HG02678 (cell line): Measurements from ENCODE around the gene ZNF765.
"Not testable (repeated sequence)": the region's sequence is repeated elsewhere in the genome, so short reads cannot be mapped to it uniquely, and the experiment has no call there.

ENCODE experiments used
- ATAC-seq: cut with Tn5 transposase; IDR thresholded peaks from one replicate; pipeline ENCODE4 v1.9.1; 2021; ENCODE audit warnings: mild to moderate bottlenecking, moderate library complexity; ENCODE audit not compliant: unreplicated experiment

The ZNF765 gene

DNA sequence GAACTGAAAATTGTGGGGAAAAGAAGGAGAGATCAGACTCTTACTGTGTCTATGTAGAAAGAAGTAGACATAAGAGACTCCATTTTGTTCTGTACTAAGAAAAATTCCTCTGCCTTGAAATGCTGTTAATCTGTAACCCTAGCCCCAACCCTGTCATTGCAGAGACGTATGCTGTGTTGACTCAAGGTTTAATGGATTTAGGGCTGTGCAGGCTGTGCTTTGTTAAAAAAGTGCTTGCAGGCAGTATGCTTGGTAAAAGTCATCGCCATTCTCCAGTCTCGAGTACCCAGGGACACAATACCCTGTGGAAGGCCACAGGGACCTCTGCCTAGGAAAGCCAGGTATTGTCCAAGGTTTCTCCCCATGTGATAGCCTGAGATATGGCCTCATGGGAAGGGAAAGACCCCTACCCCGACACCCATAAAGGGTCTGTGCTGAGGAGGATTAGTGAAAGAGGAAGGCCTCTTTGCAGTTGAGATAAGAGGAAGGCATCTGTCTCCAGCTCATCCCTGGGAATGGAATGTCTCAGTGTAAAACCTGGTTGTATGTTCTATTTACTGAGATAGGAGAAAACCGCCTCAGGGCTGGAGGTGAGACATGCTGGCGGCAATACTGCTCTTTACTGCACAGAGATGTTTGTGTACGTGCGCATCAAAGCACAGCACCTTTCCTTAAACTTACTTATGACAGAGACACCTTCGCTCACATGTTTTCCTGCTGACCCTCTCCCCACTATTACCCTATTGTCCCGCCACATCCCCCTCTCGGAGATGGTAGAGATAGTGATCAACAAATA is 25.8 kb downstream of the ZNF765 start:
- ATAC-seq: not testable (repeated sequence)

DNA sequence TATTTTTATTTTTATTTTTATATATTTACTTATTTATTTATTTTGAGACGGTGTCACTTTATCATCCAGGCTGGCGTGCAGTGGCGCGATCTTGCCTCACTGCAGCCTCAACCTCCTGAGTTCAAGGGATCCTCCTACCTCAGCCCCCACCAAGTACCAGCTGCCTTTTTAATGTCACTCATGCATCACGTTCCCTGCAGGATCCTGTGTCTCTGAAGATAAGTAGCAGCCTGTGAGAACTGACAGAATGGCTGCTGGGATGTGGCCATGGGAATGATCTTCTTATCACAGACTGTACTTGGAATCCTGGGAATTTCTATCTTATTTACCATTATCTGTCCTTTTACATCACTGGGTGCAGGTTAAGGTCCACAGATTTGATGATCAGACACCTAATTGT is 27.6 kb downstream of the ZNF765 start:
- ATAC-seq: no peak

GRCh38 chr19:53423074-53423473 is 28.1 kb downstream of the ZNF765 start:
- ATAC-seq: not testable (repeated sequence)

DNA sequence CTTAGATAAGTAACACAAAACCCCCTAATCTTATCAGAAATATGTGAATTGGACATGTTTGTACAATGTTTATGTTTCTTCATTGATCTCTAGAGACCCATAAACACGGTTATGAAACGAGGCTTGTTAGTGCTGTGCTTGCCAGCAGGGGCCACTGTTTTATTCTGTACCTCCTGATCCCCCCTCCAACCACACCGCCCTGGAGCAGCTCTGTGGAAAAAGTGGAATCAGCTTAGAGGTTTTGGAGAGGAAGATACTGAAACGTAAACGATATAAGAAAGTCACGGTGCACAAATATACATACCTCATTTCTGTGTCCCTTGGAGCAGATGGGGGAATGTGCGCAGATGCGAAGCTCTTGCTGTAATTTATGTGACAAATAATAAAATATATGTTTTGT is 28.7 kb downstream of the ZNF765 start:
- ATAC-seq: not testable (repeated sequence)

- no peak for ATAC-seq
Measured at GRCh38 chr19:53424968-53425597, 30.1 kb downstream of the ZNF765 start.

GRCh38 chr19:53431399-53432087 is 36.6 kb downstream of the ZNF765 start, which contains the start of gene ZNF761:
Gene ZNF761 (plus strand): TSS chr19:53431984. CDS start chr19:53447269, 15,285 bp downstream.
- ATAC-seq: peak; percentile 99

GRCh38 chr19:53432088-53432661 is 37.2 kb downstream of the ZNF765 start:
- peak; percentile 22 for ATAC-seq

DNA sequence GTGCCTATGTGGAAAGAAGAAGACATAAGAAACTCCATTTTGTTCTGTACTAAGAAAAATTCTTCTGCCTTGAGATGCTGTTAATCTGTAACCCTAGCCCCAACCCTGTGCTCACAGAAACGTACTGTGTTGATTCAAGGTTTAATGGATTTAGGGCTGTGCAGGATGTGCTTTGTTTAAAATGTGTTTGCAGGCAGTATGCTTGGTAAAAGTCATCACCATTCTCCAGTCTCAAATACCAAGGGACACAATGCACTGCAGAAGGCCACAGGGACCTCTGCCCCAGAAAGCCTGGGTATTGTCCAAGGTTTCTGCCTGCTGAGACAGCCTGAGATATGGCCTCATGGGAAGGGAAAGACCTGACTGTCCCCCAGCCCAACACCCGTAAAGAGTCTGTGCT is 48.9 kb downstream of the ZNF765 start:
- not testable (repeated sequence) for ATAC-seq

DNA sequence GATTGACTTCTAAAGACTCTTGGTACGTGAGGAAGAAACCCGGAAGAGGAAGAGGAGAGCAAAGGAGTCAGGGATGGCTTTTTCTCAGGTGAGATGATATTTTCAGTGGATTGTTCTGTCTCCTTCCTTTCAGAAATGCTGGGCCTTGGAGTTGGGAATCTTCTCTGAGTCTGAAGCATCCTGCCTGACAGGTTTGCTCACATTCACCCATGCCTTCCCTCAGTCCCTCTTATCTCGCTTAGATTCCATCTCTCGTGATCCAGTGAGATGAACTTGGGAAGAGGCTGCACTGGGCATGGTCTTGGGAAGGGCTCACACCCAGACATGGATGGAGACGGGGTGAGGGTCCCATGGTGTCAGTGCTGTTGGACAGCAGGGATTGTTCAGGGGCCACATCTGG is 52.2 kb downstream of the ZNF765 start:
- ATAC-seq: not testable (repeated sequence)

- no peak for ATAC-seq
Measured at GRCh38 chr19:53455828-53456227, 60.9 kb downstream of the ZNF765 start.

DNA sequence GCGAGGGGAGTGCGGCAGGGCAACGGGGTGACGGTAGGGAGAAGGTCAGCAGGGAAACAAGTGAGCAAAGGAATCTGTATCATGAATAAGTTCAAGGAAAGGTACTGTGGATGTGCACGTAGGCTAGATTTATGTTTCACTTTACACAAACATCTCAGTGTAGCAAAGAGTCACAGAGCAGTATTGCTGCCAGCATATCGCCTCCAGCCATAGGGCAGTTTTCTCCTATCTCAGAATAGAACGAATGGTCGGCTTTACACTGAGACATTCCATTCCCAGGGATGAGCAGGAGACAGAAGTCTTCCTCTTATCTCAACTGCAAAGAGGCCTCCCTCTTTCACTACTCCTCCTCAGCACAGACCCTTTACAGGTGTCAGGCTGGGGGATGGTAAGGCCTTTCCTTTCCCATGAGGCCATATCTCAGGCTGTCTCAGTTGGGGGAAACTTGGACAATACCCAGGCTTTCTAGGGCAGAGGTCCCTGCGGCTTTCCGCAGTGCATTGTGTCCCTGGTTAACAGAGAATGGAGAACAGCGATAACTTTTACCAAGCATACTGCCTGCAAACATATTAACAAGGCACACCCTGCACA is 65.3 kb downstream of the ZNF765 start:
- ATAC-seq: not testable (repeated sequence)

- ATAC-seq: no peak
Measured at GRCh38 chr19:53461866-53462265, 66.9 kb downstream of the ZNF765 start.

DNA sequence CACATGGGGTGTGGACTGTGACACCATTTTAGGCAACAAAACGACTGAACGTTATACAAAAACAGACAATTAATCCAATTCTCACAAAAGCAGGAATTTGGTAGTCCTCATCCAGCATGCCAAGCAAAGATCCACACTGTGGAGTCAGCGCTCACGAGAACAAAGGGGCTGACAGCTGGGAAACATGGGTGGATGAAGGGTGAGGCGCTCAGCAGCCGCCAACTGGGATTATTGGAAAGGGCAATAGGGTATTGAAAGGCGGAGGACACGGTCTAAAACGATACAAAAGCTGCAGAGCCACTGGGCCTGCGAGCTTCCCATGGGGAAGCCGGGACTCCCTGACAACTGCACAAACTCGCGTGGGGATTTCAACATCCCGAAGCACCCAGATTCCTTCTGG is 67.9 kb downstream of the ZNF765 start:
- no peak for ATAC-seq

GRCh38 chr19:53463263-53463662 is 68.3 kb downstream of the ZNF765 start:
- no peak for ATAC-seq

GRCh38 chr19:53466726-53467484 is 72.0 kb downstream of the ZNF765 start:
- no peak for ATAC-seq

GRCh38 chr19:53467485-53468262 is 72.7 kb downstream of the ZNF765 start, which contains the start of gene ZNF813:
Gene ZNF813 (plus strand): TSS chr19:53467733. CDS start chr19:53483823, 16,090 bp downstream.
- ATAC-seq: peak; percentile 91

DNA sequence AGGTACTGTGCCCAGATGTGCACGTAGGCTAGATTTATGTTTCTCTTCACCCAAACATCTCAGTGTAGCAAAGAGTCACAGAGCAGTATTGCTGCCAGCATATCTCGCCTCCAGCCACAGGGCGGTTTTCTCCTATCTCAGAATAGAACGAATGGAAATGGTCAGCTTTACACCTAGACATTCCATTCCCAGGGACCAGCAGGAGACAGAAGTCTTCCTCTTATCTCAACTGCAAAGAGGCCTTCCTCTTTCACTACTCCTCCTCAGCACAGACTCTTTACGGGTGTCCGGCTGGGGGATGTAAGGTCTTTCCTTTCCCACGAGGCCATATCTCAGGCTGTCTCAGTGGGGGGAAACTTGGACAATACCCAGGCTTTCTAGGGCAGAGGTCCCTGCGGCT is 73.7 kb downstream of the ZNF765 start:
- ATAC-seq: not testable (repeated sequence)

DNA sequence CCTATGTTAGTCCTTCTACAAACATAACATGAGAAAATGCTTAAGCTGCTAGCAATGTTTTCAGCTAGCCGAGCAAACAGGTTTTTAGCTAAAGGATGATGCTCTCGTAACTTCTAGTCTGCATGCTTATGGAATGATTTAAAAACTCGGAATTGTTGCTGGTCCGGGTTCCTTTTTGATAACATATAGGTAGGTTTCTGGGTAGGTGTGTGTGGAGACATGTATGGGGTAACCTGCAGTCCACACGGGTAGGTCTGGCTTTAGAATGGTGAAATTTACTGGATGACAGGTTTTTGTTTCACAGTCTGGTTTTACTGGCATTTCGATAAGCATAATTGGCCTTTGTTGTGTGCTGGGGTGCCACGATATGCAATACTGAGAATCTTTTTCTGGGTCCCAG is 77.0 kb downstream of the ZNF765 start:
- no peak for ATAC-seq

DNA sequence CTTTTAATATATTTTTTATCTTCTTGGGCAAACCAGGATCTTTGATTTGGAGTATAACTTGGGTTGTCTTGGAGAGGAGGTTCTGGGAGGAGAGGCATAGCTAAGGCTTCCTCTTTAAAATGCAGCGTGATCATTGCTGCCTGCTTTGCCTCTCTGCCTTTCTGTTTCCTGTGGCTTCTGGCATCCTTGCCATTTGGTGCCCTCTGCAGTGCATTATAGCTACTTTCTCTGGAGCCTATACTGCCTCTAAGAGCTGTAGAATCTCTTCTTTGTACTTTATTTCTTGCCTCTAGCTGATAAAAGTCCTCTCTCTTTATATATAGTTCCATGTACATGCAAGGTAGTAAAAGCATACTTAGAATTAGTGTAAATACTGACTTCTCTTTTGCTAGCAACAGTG is 79.9 kb downstream of the ZNF765 start:
- not testable (repeated sequence) for ATAC-seq
